ENCODE results near the gene PRKX.
"Not testable (repeated sequence)": the region's sequence is repeated elsewhere in the genome, so short reads cannot be mapped to it uniquely, and the experiment has no call there.

PRKX gene

DNA sequence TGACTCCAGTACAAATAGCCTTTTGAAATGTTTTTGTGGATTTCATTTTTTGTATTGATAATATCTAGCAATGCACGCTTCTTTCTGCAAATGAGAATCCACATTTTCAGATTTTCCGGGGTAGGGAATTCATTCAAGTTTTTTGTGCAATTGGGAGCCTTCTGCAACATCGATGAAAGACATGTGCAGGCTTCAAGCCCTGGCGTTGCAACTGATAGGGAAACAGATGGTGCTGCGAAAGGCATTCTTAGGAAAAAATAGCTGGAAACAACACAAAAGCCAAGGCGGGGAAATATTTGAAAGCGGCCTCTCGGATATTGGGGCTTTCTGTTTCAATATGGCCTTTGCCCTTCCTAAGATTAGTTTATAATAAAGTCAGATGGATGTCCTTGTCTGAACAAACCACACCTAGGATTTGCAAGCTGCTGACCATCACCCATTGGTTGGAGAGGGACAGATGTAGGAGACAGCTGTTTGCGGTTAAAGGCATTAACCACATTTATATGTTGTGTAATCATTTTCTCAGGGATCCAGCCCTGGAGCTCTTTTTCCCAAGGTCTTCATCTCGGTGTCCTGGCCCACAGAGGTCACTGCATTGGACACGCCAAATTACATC lies 136.5 kb downstream of the PRKX start:
- DNase-seq, result no peak

DNA sequence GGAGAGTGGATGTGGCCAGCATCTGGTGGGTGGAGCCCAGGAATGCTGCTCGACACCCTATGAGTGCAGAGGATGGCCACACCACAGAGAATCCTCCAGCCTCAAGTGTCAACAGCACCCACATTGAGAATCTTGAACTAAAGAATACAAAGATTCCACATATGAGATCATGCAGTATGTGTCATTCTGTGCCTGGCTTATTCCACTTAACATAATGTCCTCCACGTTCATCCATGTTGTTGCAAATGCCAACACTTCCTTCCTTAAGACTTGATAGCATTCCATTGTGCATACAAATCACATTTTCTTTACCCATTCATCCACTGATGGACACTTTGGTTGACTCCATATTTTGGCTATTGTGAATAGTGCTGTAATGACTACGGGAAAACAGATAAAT lies 145.8 kb downstream of the PRKX start:
- no peak for DNase-seq

DNA sequence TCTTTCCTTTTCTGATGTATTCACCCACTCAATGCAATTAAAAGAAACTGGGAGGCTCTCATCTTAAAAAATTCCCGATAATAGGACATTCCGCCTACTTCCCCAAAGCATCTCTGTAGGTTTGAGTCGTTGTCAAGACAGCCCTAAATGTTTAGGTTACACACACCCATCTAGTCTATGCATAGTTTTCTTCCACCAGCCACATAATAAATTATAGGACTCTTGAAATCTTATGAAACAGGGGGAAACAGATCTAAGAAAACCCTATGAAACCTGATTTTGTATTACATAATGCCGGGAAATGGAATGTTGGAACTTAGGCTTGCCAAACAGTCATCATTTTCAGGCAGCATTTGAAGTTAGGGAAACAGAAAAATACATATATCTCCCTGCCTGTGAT lies 150.0 kb downstream of the PRKX start:
- DNase-seq, result no peak

DNA sequence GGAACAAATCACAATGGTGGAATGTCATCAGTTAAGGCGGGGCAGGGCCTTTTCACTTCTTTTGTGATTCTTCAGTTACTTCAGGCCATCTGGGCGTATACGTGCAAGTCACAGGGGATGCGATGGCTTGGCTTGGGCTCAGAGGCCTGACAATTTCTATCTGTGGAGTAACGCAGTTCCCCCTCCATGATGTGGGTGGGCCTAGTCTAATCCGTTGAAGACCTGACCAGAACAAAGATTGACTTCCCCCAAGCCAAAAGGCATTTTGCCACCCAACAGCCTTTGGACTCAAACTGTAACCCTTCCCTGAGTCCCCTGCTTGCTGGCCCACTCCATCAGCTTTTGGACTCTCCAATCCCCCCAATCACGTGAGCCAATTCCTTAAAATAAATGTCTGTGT lies 153.4 kb downstream of the PRKX start:
- not testable (repeated sequence) for DNase-seq

All from stimulated activated naive CD4-positive, alpha-beta T cell (primary cell).